NCI-H187 (cell line): ENCODE data around the gene ANKRD42.

Experiments
- DNase-seq, 2 experiments: peaks; one replicate each; lab custom pipeline; 2025; lab: John Stamatoyannopoulos, UW

ANKRD42 gene

GRCh38 chr11:83287631-83288030 lies 94.1 kb downstream of the ANKRD42 start:
- DNase-seq = no peak

- DNase-seq = peak in 1 of 2 experiments; percentile 41
Observed at GRCh38 chr11:83292709-83293456, 99.4 kb downstream of the ANKRD42 start.

GRCh38 chr11:83293457-83293774 lies 99.9 kb downstream of the ANKRD42 start:
- no peak for DNase-seq

GRCh38 chr11:83294208-83294607 lies 100.7 kb downstream of the ANKRD42 start:
- no peak for DNase-seq
